T-helper 1 cell treated with Interleukin-12 subunit alpha and Interleukin-12 subunit beta and Interleukin-4 antibody, amounts not matched to agents 30 μg/mL and 1 μg/mL, for 36 hours (primary cell): ENCODE measurements around the gene UBAP1.
"Not testable (repeated sequence)": the region's sequence is repeated elsewhere in the genome, so short reads cannot be mapped to it uniquely, and the experiment has no call there.

ENCODE experiments used
- H3K27ac Mint-ChIP-seq: one replicate; pipeline ENCODE4 v1.8.0; 2021; ENCODE audit warnings: mild to moderate bottlenecking, mixed read lengths
- H3K27me3 Mint-ChIP-seq: one replicate; pipeline ENCODE4 v1.8.0; 2021; ENCODE audit warnings: low read depth, mixed read lengths
- H3K36me3 Mint-ChIP-seq: one replicate; pipeline ENCODE4 v1.8.0; 2021; ENCODE audit warnings: low read depth, mixed read lengths
- H3K4me1 Mint-ChIP-seq: one replicate; pipeline ENCODE4 v1.8.0; 2021; ENCODE audit warnings: low read depth, mixed read lengths
- H3K4me3 Mint-ChIP-seq: one replicate; pipeline ENCODE4 v1.8.0; 2021; ENCODE audit warnings: mild to moderate bottlenecking, moderate library complexity, mixed read lengths
- H3K9me3 Mint-ChIP-seq: one replicate; pipeline ENCODE4 v1.8.0; 2021; ENCODE audit warnings: mixed read lengths

UBAP1 gene

DNA sequence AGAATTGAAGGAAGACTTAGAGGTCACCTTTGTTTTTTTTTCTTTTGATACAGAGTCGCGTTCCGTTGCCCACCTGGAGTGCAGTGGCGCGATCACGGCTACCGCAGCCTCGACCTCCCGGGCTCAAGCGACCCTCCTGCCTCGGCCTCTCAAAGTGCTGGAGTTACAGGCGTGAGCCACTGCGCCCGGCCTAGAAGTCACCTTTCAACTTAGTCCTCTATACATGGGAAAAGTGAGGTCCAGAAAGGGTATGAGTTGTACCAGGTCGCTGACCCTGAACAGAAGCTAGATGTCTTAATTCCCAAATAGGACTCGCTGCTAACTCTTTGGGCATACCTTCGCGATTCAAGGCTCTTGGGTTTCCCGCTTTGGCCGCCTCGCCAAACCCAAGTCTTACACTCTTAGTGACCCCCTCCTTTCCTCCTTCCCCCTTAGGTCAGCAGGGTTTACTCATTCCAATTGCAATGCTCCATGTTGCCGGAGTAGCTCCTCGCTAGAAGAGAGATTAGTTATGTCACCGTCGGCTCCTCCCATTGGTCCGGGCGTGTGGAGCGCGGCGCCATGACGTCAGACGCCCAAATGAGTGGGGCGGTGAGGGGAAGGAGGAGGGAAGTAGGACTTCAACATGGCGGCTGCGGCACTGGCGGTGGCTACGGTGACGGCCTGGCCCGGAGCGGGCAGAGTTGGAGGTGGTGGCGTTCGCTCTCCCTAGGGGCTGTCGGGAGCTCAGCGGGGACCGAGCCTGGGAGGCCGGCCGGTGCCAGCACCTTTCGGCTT, at the start of gene UBAP1:
Gene UBAP1 (plus strand): TSS at position 608 of the 777 bp plus-strand sequence. CDS start 41,872 bp downstream, outside the sequence.
- peak within 1 kb of the TSS; percentile 97 for H3K27ac Mint-ChIP-seq

DNA sequence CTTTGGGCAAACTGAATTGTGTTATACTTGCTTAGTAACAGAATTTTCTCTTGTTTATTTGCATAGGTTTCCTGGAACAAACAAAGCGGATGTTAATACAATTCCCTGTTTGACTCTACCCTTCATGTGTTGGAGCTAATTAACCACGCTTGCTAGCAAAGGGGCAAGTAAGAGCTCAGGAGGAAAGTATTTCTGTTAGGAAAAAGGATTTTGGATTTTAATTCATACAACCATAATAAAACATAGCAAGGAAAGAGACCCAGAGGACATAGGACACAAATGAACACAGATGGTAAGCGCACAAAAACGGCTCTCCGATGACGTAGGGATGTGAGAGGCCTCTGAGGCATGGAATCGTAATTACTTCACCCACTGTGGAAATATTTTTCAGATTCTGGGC, 47.3 kb upstream of the UBAP1 start:
- H3K27ac Mint-ChIP-seq, result no peak overlapping the region
- H3K36me3 Mint-ChIP-seq, result no peaks in the 10 kb centered on the region
- peaks cover 4% of the 10 kb centered on the region for H3K4me1 Mint-ChIP-seq
- no peaks in the 10 kb centered on the region for H3K9me3 Mint-ChIP-seq
- no peak overlapping the region for H3K4me3 Mint-ChIP-seq
- no peaks in the 10 kb centered on the region for H3K27me3 Mint-ChIP-seq

More for the DNA sequence above, at the start of gene UBAP1:
- peaks cover 17% of the 10 kb centered on the region for H3K4me1 Mint-ChIP-seq
- H3K4me3 Mint-ChIP-seq, result peak within 1 kb of the TSS; percentile 97
- H3K9me3 Mint-ChIP-seq, result no peaks in the 10 kb centered on the region
- no peaks in the 10 kb centered on the region for H3K27me3 Mint-ChIP-seq
- H3K36me3 Mint-ChIP-seq, result peaks cover 12% of the 10 kb centered on the region

DNA sequence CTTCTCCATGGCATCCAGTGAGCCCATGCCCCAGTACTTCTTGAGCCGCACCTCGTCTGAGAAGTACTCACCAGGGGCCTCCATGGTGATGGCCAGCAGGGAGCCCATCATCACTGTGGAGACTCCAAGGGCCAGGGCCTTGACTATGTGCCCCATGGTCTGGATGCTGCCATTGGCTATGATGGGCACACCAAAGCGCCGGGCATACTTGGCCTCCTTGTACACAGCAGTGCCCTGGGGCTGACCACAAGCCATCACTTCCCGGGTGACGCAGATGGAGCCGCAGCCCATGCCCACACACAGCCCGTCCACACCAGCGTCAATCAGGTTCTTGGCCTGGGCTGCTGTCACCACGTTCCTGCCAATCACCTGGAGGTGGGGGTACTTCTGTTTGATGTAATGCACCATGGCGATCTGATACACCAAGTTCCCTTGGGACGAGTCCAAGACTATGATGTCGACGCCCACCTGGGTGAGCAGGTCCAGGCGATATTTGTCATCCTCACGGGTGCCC, 45.4 kb upstream of the UBAP1 start:
- no peaks in the 10 kb centered on the region for H3K9me3 Mint-ChIP-seq
- no peak overlapping the region for H3K4me3 Mint-ChIP-seq
- no peaks in the 10 kb centered on the region for H3K36me3 Mint-ChIP-seq
- H3K27ac Mint-ChIP-seq, result no peak overlapping the region
- H3K4me1 Mint-ChIP-seq, result no peaks in the 10 kb centered on the region
- H3K27me3 Mint-ChIP-seq, result no peaks in the 10 kb centered on the region

DNA sequence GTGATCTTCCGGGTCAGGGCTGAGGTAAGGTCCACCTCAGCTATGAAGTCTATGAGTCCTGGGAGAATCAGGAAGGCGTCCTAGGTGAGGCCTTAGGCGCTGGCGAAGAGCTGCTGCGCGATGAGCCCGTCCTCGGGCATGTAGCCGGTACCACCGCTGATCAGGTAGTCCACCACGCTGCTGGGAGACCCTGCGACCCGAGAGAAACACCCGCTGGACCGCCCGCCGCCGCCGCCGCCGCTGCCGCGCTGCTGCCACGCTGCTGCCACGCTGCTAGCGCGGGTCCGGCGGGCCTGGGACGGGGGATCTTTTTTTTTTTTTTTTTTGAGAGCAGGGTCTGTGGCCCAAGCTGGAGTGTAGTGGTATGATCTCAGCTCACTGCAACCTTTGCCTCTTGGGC, 44.3 kb upstream of the UBAP1 start:
- H3K4me1 Mint-ChIP-seq, result no peaks in the 10 kb centered on the region
- H3K36me3 Mint-ChIP-seq, result no peaks in the 10 kb centered on the region
- H3K9me3 Mint-ChIP-seq, result no peaks in the 10 kb centered on the region
- H3K4me3 Mint-ChIP-seq, result no peak overlapping the region
- no peak overlapping the region for H3K27ac Mint-ChIP-seq
- H3K27me3 Mint-ChIP-seq, result no peaks in the 10 kb centered on the region

- H3K27ac Mint-ChIP-seq, H3K36me3 Mint-ChIP-seq, H3K9me3 Mint-ChIP-seq, H3K4me3 Mint-ChIP-seq, H3K4me1 Mint-ChIP-seq: not testable (repeated sequence)
- H3K27me3 Mint-ChIP-seq, result peaks cover 13% of the 10 kb centered on the region
These were observed 40.2 kb upstream of the UBAP1 start for GRCh38 chr9:34138644-34139043.

DNA sequence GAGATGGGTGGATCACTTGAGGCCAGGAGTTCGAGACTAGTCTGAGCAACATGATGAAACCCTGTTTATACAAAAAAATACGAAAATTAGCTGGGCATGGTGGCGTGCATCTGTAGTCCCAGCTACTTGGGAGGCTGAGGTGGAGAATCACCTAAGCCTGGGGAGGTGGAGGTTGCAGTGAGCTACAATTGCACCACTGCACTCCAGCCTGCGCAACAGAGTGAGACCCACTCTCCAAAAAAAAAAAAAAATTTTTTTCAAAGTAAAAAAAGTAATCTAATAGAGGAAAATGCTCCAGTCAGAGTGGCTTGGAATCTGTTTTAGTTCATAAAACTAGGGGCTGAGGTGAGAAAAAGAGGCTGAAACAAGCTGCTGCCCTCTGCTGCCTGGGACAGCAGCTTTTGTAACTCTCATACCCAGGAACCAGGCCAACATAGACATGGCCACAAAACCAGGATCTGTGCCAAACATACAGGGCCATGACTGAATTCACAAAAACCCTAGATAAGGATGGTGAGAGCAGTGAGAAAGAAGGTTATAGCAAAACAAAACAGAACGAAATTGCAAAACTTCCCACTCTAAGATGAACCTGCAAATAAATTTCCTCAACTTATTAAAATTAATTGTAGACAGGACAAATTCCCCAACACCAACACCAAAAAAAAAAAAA, 39.2 kb upstream of the UBAP1 start:
- Mint-ChIP-seq H3K4me3 (no peak overlapping the region), H3K4me1 (no peaks in the 10 kb centered on the region), H3K27ac (no peak overlapping the region), H3K27me3 (peaks cover 13% of the 10 kb centered on the region), H3K9me3 (no peaks in the 10 kb centered on the region), H3K36me3 (no peaks in the 10 kb centered on the region)

- Mint-ChIP-seq H3K9me3 (no peaks in the 10 kb centered on the region), H3K4me1 (no peaks in the 10 kb centered on the region), H3K27me3 (peaks cover 13% of the 10 kb centered on the region), H3K36me3 (no peaks in the 10 kb centered on the region), H3K4me3 (no peak overlapping the region), H3K27ac (no peak overlapping the region)
These were observed 38.0 kb upstream of the UBAP1 start for GRCh38 chr9:34140853-34141252.

DNA sequence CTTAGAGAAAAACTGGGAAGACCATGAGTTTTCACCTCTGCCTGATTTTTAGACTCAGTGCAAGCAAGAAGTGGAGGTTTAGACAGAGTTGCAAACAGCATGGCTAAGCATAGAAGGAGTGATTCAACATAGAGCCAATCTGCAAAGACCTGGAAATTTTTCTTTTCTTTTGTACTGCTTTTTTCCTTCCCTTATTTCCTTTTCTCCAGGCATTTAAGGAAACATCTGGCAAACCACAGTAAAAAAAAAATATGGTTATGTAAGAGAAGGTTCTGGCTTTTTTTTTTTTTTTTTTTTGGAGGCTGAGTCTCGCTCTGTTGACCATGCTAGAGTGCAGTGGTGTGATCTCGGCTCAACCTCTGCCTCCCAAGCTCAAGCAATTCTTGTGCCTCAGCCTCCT, 35.7 kb upstream of the UBAP1 start:
- Mint-ChIP-seq H3K27ac (no peak overlapping the region), H3K4me3 (no peak overlapping the region), H3K36me3 (no peaks in the 10 kb centered on the region)

DNA sequence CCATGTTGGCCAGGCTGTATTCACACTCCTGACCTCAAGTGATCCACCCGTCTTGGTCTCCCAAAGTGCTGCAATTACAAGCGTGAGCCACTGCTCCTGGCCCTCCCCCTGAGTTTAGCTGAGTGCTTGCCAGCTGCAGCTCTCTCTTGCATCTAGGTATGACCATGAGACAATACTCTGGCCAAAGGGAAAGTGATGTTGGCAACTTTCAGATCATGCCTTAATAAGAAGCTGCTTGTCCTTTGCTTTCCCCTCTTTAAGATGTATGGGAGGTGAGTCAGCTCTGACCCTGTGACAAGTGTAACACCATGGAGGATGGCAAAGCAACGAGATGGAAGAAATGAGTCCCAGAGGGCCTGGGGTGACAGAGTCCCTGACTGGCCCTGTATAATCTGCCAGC, 33.7 kb upstream of the UBAP1 start:
- H3K4me3 Mint-ChIP-seq, result no peak overlapping the region
- H3K36me3 Mint-ChIP-seq, result no peaks in the 10 kb centered on the region
- no peaks in the 10 kb centered on the region for H3K4me1 Mint-ChIP-seq
- H3K27me3 Mint-ChIP-seq, result peaks cover 15% of the 10 kb centered on the region
- H3K27ac Mint-ChIP-seq, result no peak overlapping the region
- no peaks in the 10 kb centered on the region for H3K9me3 Mint-ChIP-seq

More for the DNA sequence above, 35.7 kb upstream of the UBAP1 start:
- Mint-ChIP-seq H3K4me1 (no peaks in the 10 kb centered on the region), H3K27me3 (peaks cover 13% of the 10 kb centered on the region), H3K9me3 (no peaks in the 10 kb centered on the region)

DNA sequence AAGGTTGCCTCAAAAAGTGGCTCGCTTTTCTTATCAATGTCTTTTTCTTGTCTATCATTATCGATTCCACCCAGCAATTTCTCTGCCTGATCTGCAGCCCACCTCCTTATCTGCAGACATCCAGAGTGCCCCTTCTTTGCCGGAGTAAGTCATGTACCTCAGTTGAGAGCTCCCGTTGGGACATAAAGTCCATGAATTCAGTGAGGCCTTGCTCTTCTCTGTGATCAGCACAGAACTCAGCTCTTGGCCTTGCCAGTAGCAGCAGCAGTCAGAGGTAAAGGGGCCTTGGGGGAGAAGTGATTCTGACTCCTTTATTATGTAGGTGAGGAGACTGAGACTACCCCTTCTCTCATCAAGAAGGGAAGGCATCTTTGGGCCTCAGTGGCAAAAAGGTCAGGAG, 27.4 kb upstream of the UBAP1 start:
- Mint-ChIP-seq H3K27me3 (peaks cover 13% of the 10 kb centered on the region), H3K27ac (no peak overlapping the region), H3K36me3 (no peaks in the 10 kb centered on the region), H3K4me1 (no peaks in the 10 kb centered on the region), H3K4me3 (no peak overlapping the region), H3K9me3 (no peaks in the 10 kb centered on the region)

- peaks cover 17% of the 10 kb centered on the region for H3K27me3 Mint-ChIP-seq
- no peak overlapping the region for H3K4me3 Mint-ChIP-seq
- no peak overlapping the region for H3K27ac Mint-ChIP-seq
- H3K36me3 Mint-ChIP-seq, result no peaks in the 10 kb centered on the region
- no peaks in the 10 kb centered on the region for H3K9me3 Mint-ChIP-seq
- H3K4me1 Mint-ChIP-seq, result no peaks in the 10 kb centered on the region
These were observed 24.8 kb upstream of the UBAP1 start for GRCh38 chr9:34154057-34154456.

- Mint-ChIP-seq H3K36me3 (no peaks in the 10 kb centered on the region), H3K27ac (no peak overlapping the region)
These were observed 21.5 kb upstream of the UBAP1 start for GRCh38 chr9:34157318-34157717.

GRCh38 chr9:34157898-34158297, 20.9 kb upstream of the UBAP1 start:
- H3K4me3 Mint-ChIP-seq, result no peak overlapping the region
- no peaks in the 10 kb centered on the region for H3K4me1 Mint-ChIP-seq
- no peaks in the 10 kb centered on the region for H3K36me3 Mint-ChIP-seq
- peaks cover 8% of the 10 kb centered on the region for H3K27me3 Mint-ChIP-seq
- no peaks in the 10 kb centered on the region for H3K9me3 Mint-ChIP-seq
- no peak overlapping the region for H3K27ac Mint-ChIP-seq

More at GRCh38 chr9:34157318-34157717, 21.5 kb upstream of the UBAP1 start:
- peaks cover 8% of the 10 kb centered on the region for H3K27me3 Mint-ChIP-seq
- no peaks in the 10 kb centered on the region for H3K9me3 Mint-ChIP-seq
- H3K4me1 Mint-ChIP-seq, result no peaks in the 10 kb centered on the region
- H3K4me3 Mint-ChIP-seq, result no peak overlapping the region

DNA sequence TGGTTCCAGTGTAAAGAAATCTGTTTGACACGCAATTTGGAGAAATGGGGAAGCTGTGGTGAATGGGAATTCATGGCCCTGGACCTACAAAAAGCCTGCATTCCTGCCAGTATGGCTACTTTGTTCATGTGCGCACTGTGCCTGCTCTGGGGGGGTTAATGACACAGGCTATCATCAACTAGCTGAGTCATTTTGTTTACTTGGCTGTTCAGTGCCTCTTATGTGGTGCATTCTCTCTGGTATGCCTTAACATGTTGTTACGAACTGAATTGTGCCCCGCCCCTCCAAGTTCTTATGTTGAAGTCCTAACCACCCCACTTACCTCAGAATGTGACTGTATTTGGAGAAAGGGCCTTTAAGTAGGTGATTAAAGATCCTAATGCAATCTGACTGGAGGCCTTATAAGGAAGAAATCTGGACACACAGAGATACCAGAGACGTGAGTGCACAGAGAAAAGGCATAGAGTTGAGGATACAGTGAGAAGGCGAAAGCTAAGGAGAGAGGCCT, 20.4 kb upstream of the UBAP1 start:
- H3K27ac Mint-ChIP-seq, result no peak overlapping the region
- H3K27me3 Mint-ChIP-seq, result peaks cover 8% of the 10 kb centered on the region
- no peaks in the 10 kb centered on the region for H3K4me1 Mint-ChIP-seq
- H3K9me3 Mint-ChIP-seq, result no peaks in the 10 kb centered on the region
- no peaks in the 10 kb centered on the region for H3K36me3 Mint-ChIP-seq
- H3K4me3 Mint-ChIP-seq, result no peak overlapping the region

DNA sequence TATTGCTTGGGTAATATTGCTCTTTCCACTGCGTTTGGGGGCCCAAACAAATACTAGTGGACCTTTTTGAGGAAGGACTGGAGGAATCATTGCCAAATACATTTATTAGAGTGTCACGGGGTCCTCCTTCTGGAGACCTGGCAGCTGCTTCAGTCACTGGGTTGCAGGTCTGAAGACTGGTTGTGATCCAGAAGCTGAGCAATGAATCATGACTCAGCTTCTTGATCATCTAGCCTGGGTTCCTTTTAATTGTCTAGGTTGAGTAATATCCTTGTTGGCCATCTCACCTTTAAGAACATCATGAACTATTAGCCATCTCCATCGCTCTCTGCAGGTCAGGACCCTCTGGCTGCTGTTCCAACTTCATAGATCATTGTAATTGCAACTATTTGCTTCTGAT, 15.4 kb upstream of the UBAP1 start:
- peaks cover 3% of the 10 kb centered on the region for H3K4me1 Mint-ChIP-seq
- H3K27ac Mint-ChIP-seq, result no peak overlapping the region
- H3K4me3 Mint-ChIP-seq, result no peak overlapping the region
- no peaks in the 10 kb centered on the region for H3K9me3 Mint-ChIP-seq
- H3K27me3 Mint-ChIP-seq, result no peaks in the 10 kb centered on the region
- H3K36me3 Mint-ChIP-seq, result no peaks in the 10 kb centered on the region
